ENCODE measurements around the gene TMEM61. TPM values are rescaled to one million over a fixed set of nuclear protein-coding genes. Genes with fewer than 3 reads are reported as not detected.
"Not testable (repeated sequence)": the region's sequence is repeated elsewhere in the genome, so short reads cannot be mapped to it uniquely, and the experiment has no call there.

Gene TMEM61
- total and polyA plus RNA-seq, 2 donors (not counting 1 experiment from before 2014, with no cell fraction given), result not detected

DNA sequence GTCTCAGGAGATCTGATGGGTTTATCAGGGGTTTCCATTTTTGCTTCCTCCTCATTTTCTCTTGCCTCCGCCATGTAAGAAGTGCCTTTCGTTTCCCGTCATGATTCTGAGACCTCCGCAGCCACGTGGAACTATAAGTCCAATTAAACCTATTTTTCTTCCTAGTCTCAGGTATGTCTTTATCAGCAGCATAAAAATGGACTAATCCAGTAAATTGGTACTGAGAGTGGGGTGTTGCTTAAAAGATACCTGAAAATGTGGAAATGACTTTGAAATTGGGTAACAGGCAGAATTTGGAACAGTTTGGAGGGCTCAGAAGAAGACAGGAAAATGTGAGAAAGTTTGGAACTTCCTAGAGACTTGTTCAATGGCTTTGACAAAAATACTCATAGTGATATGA lies 50.7 kb downstream of the TMEM61 start:
- H3K27ac ChIP-seq (ENCODE audit: low read length in 2 of 2); H3K4me3 ChIP-seq (ENCODE audit: control extremely low read depth in 1 of 5, extremely low read depth in 1 of 5, insufficient read depth in 1 of 5, low read depth in 2 of 5, low read length in 4 of 5); intact Hi-C loops (cut with micrococcal nuclease); H3K4me2 ChIP-seq (replicated peaks; ENCODE audit: low read depth, low read length, poor library complexity, severe bottlenecking); H3K4me3 Mint-ChIP-seq; DNase-seq; H3K27ac Mint-ChIP-seq; ATAC-seq (ENCODE audit: low read depth); H3K4me1 ChIP-seq (ENCODE audit: control insufficient read depth in 2 of 2, insufficient read depth in 2 of 2, low read length in 2 of 2); CTCF ChIA-PET; H4K20me1 ChIP-seq (ENCODE audit: control insufficient read depth, insufficient read depth, low read length, poor library complexity, severe bottlenecking); H3K27me3 ChIP-seq (replicated peaks in 1 of 4; ENCODE audit: control extremely low read depth in 1 of 4, control insufficient read depth in 3 of 4, insufficient read depth in 4 of 4, low read length in 3 of 4); H2AFZ ChIP-seq (ENCODE audit: insufficient read depth, low read depth, low read length, poor library complexity, severe bottlenecking); H3K4me1 Mint-ChIP-seq; H3K79me2 ChIP-seq (ENCODE audit: control insufficient read depth, insufficient read depth, low read length); H3K9me3 Mint-ChIP-seq (ENCODE audit: insufficient read depth); H3K36me3 ChIP-seq (replicated peaks in 1 of 2; ENCODE audit: control extremely low read depth in 1 of 2, control insufficient read depth in 1 of 2, extremely low read depth in 1 of 2, insufficient read depth in 2 of 2, low read length in 1 of 2); H3K9me3 ChIP-seq (ENCODE audit: control extremely low read depth in 1 of 3, control insufficient read depth in 2 of 3, insufficient read depth in 1 of 3, low read length in 2 of 3); H3K9ac ChIP-seq (ENCODE audit: low read length); POLR2A ChIA-PET: not testable (repeated sequence)
- peaks cover 31% of the 10 kb centered on the region for H3K27me3 Mint-ChIP-seq
- no CpG with 5 or more reads among the region's 5 CpGs for WGBS (ENCODE audit: insufficient coverage)

DNA sequence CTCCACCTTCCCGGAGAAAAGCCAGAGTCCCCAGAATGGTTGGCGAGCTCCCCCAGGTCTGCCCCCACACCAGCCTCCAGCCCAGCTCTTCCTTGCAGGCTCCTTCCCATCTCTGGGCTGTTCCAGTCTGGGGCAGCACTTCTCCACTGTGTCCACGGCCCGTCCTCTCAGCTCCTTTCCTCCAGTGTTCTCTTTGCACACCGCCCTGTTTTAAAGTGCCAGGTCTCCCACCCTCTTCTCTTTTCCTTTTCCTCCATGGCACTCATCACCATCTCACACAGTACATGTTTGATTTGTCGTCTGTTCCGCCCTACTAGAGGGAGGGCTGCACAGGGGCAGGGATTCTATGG lies 52.8 kb downstream of the TMEM61 start:
- H3K4me1 Mint-ChIP-seq, result no peaks in the 10 kb centered on the region
- 92% methylated on average over 5 of the region's 7 CpGs for WGBS (ENCODE audit: insufficient coverage)
- no peak overlapping the region for H3K4me3 ChIP-seq (ENCODE audit: control extremely low read depth in 1 of 5, extremely low read depth in 1 of 5, insufficient read depth in 1 of 5, low read depth in 2 of 5, low read length in 4 of 5)
- H3K4me2 ChIP-seq (replicated peaks; ENCODE audit: low read depth, low read length, poor library complexity, severe bottlenecking), result no peak overlapping the region
- DNase-seq (no peak), ATAC-seq (ENCODE audit: low read depth) (no peak)
- H3K36me3 ChIP-seq (replicated peaks in 1 of 2; ENCODE audit: control extremely low read depth in 1 of 2, control insufficient read depth in 1 of 2, extremely low read depth in 1 of 2, insufficient read depth in 2 of 2, low read length in 1 of 2), result no peaks in the 10 kb centered on the region
- no peaks in the 10 kb centered on the region for H4K20me1 ChIP-seq (ENCODE audit: control insufficient read depth, insufficient read depth, low read length, poor library complexity, severe bottlenecking)
- no peak overlapping the region for H2AFZ ChIP-seq (ENCODE audit: insufficient read depth, low read depth, low read length, poor library complexity, severe bottlenecking)
- H3K79me2 ChIP-seq (ENCODE audit: control insufficient read depth, insufficient read depth, low read length), result no peaks in the 10 kb centered on the region
- intact Hi-C loops (cut with micrococcal nuclease), result no loop called here
- no peaks in the 10 kb centered on the region for H3K4me1 ChIP-seq (ENCODE audit: control insufficient read depth in 2 of 2, insufficient read depth in 2 of 2, low read length in 2 of 2)
- CTCF ChIA-PET, result no interaction called here
- H3K27me3 Mint-ChIP-seq, result peaks cover 48% of the 10 kb centered on the region
- H3K9me3 Mint-ChIP-seq (ENCODE audit: insufficient read depth), result no peaks in the 10 kb centered on the region
- peaks cover 0 to 16% (median 7%) of the 10 kb centered on the region in 4 experiments for H3K27me3 ChIP-seq (replicated peaks in 1 of 4; ENCODE audit: control extremely low read depth in 1 of 4, control insufficient read depth in 3 of 4, insufficient read depth in 4 of 4, low read length in 3 of 4)
- no peak overlapping the region for H3K27ac ChIP-seq (ENCODE audit: low read length in 2 of 2)
- no peak overlapping the region for H3K27ac Mint-ChIP-seq
- POLR2A ChIA-PET, result no interaction called here
- TF ChIP-seq EZH2 (IDR thresholded peaks at IDR 0.05; ENCODE audit: borderline replicate concordance, insufficient read depth, low read depth, low read length, poor library complexity, severe bottlenecking), result no peak
- TF ChIP-seq, protein P1, sequence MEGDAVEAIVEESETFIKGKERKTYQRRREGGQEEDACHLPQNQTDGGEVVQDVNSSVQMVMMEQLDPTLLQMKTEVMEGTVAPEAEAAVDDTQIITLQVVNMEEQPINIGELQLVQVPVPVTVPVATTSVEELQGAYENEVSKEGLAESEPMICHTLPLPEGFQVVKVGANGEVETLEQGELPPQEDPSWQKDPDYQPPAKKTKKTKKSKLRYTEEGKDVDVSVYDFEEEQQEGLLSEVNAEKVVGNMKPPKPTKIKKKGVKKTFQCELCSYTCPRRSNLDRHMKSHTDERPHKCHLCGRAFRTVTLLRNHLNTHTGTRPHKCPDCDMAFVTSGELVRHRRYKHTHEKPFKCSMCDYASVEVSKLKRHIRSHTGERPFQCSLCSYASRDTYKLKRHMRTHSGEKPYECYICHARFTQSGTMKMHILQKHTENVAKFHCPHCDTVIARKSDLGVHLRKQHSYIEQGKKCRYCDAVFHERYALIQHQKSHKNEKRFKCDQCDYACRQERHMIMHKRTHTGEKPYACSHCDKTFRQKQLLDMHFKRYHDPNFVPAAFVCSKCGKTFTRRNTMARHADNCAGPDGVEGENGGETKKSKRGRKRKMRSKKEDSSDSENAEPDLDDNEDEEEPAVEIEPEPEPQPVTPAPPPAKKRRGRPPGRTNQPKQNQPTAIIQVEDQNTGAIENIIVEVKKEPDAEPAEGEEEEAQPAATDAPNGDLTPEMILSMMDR (IDR thresholded peaks at IDR 0.05), result no peak
- peaks cover 0 to 5% (median 0%) of the 10 kb centered on the region in 3 donors for H3K9me3 ChIP-seq (ENCODE audit: control extremely low read depth in 1 of 3, control insufficient read depth in 2 of 3, insufficient read depth in 1 of 3, low read length in 2 of 3)
- H3K4me3 Mint-ChIP-seq, result no peak overlapping the region
- no peak overlapping the region for H3K9ac ChIP-seq (ENCODE audit: low read length)
